Endometrium (tissue), 2 donors: ENCODE measurements around the gene MICAL3.

ENCODE experiments used
- FAIRE-seq: peaks from 2 replicates; lab custom pipeline; 2012; peaks lifted over from hg19 to GRCh38; lab: Jason Lieb, UNC
- donor health status: control.
- donor health status: control.

MICAL3 gene

GRCh38 chr22:17867160-17867785 is 157.1 kb downstream of the MICAL3 start:
- no peak for FAIRE-seq

GRCh38 chr22:17866621-17867020 is 157.7 kb downstream of the MICAL3 start:
- FAIRE-seq, result no peak

- FAIRE-seq, result no peak
Observed at GRCh38 chr22:17866127-17866526, 158.2 kb downstream of the MICAL3 start.

GRCh38 chr22:17865183-17866055 is 158.9 kb downstream of the MICAL3 start:
- FAIRE-seq, result no peak

- FAIRE-seq, result no peak
Observed at GRCh38 chr22:17864398-17865182, 159.8 kb downstream of the MICAL3 start.

- FAIRE-seq, result no peak
Observed at GRCh38 chr22:17862646-17863181, 161.6 kb downstream of the MICAL3 start.

GRCh38 chr22:17861909-17862308 is 162.5 kb downstream of the MICAL3 start:
- no peak for FAIRE-seq

- no peak for FAIRE-seq
Observed at GRCh38 chr22:17860220-17860965, 164.0 kb downstream of the MICAL3 start.

GRCh38 chr22:17858033-17858432 is 166.3 kb downstream of the MICAL3 start:
- no peak for FAIRE-seq

GRCh38 chr22:17855572-17856290 is 168.6 kb downstream of the MICAL3 start:
- FAIRE-seq, result no peak

- no peak for FAIRE-seq
Observed at GRCh38 chr22:17853073-17853472, 171.3 kb downstream of the MICAL3 start.

GRCh38 chr22:17851759-17852158 is 172.6 kb downstream of the MICAL3 start:
- FAIRE-seq, result no peak

GRCh38 chr22:17847360-17848078 is 176.8 kb downstream of the MICAL3 start:
- no peak for FAIRE-seq

GRCh38 chr22:17846326-17846992 is 177.9 kb downstream of the MICAL3 start:
- no peak for FAIRE-seq

- FAIRE-seq, result no peak
Observed at GRCh38 chr22:17845790-17846189, 178.6 kb downstream of the MICAL3 start.

GRCh38 chr22:17845327-17845726 is 179.0 kb downstream of the MICAL3 start:
- FAIRE-seq, result no peak

- FAIRE-seq, result no peak
Observed at GRCh38 chr22:17844150-17844549, 180.2 kb downstream of the MICAL3 start.

GRCh38 chr22:17842386-17842785 is 182.0 kb downstream of the MICAL3 start:
- no peak for FAIRE-seq

GRCh38 chr22:17841836-17842235 is 182.5 kb downstream of the MICAL3 start:
- FAIRE-seq, result no peak
